Lung (tissue), 12 donors: ENCODE results near the gene RGN. TPM values are rescaled to one million over a fixed set of nuclear protein-coding genes. Genes with fewer than 3 reads are reported as not detected.

ENCODE experiments used
- ATAC-seq: fragments of 200-7000 bp; cut with Tn5 transposase; one replicate; pipeline ENCODE4 v1.9.1; 2020; ENCODE audit warnings: moderate number of reproducible peaks; ENCODE audit not compliant: insufficient read depth, low FRiP score
- DNase-seq, 3 donors: peaks; one replicate each; pipeline ENCODE4 v3.0.0-alpha.2; 2013 to 2017
- H3K27ac ChIP-seq, 2 donors: one replicate each; pipeline ENCODE4 v1.5.1; 2013; ENCODE audit warnings: mild to moderate bottlenecking in 2 of 2, moderate library complexity in 2 of 2, control low read depth in 1 of 2, inconsistent platforms in 1 of 2, low read depth in 1 of 2, low read length in 1 of 2
- H3K27me3 ChIP-seq, 3 donors: one replicate each; pipeline ENCODE4 v1.5.1; 2013; ENCODE audit warnings: low read length in 2 of 3; ENCODE audit not compliant: control insufficient read depth in 3 of 3, insufficient read depth in 3 of 3
- H3K36me3 ChIP-seq, 4 donors: one replicate each; pipeline ENCODE4 v1.5.1; 2013; ENCODE audit warnings: low read length in 4 of 4, mild to moderate bottlenecking in 1 of 4, moderate library complexity in 1 of 4; ENCODE audit not compliant: control insufficient read depth in 4 of 4, insufficient read depth in 4 of 4
- H3K4me1 ChIP-seq, 5 donors: one replicate each; pipeline ENCODE4 v1.5.1; 2013; ENCODE audit warnings: low read length in 5 of 5, mild to moderate bottlenecking in 2 of 5, moderate library complexity in 1 of 5; ENCODE audit not compliant: control insufficient read depth in 5 of 5, insufficient read depth in 5 of 5
- H3K4me3 ChIP-seq: one replicate; pipeline ENCODE4 v1.5.1; 2013; ENCODE audit warnings: mild to moderate bottlenecking, control low read depth, moderate library complexity
- H3K9ac ChIP-seq, 2 donors: one replicate each; pipeline ENCODE4 v1.5.1; 2013; ENCODE audit warnings: low read length in 2 of 2, control low read depth in 1 of 2; ENCODE audit not compliant: insufficient read depth in 1 of 2
- H3K9me3 ChIP-seq, 4 donors: one replicate each; pipeline ENCODE4 v1.5.1; 2013; ENCODE audit warnings: low read length in 3 of 4, mild to moderate bottlenecking in 1 of 4, moderate library complexity in 1 of 4; ENCODE audit not compliant: control insufficient read depth in 4 of 4, insufficient read depth in 3 of 4
- CTCF ChIP-seq: IDR thresholded peaks from 2 replicates; pipeline ENCODE4 v1.5.1; 2012; ENCODE audit warnings: mild to moderate bottlenecking; ENCODE audit errors: control extremely low read depth, extremely low read depth
- WGBS, 2 donors: extraction: QIAGEN DNeasy Blood & Tissue Kit; methylation state at CpG; one replicate each; pipeline ENCODE4 v1.1.7; 2013; 5-methylcytosine and 5-hydroxymethylcytosine counted together
- polyA plus RNA-seq, 2 donors: library from polyadenylated mRNA; stranded (reverse); fragments of 200-250 nt; gene quantifications; one replicate each; pipeline ENCODE4 v1.2.1, GENCODE V29; 2013
- total RNA-seq, 2 donors: library from RNA; depleted of rRNA in 1 of 2; stranded (reverse); fragments of >200 nt in 1 of 2; gene quantifications; one replicate each; pipeline ENCODE4 v1.2.1, GENCODE V29; 2014 to 2021
- donor health status: control.
- donor health status: control.
- donor health status: Bipolar disorder and iron deficiency.
- donor health status: healthy.
- donor health status: DM: yes; HTN: yes; CAD: no.

The RGN gene
- total and polyA plus RNA-seq, 4 donors, result 4.1 to 15.8 (median 10.9) TPM

DNA sequence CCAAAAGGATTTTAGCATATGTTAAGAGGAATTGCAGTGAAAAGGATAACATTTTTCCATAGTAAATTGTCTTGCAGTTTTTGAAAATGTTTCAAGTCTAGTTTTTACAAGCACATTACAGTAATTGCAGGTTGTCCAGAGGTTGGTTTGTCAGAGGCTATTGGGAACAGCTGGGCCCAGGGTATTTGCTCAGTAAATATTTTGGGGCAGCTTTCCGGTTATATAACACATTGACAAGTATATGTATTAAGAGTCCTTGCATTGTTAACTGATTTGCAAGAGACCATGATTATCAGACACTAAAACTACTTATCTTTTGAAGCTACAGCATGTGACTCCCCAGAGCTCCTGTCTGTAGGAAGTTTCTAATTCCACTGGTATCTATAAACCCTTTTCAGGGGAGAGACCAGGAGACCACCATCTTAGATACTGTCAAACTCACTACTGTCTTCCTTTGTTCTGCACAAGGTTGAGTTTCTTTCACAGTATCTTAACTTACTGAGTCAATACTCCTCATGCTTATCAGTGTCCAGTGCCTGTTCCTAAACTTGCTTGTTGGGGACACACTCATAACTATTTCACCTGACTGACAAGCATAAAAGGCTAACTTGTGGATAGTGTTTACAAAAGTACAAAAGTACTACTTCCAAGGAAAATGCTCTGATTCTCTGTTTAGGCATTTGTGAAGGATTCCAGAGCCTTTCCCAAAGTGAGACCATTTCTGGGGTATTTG lies 18.9 kb upstream of the RGN start:
- DNase-seq (no peak), ATAC-seq (no peak)
- H3K27ac ChIP-seq, result no peak overlapping the region
- no peak overlapping the region for H3K4me3 ChIP-seq
- peaks cover 2 to 64% (median 33%) of the 10 kb centered on the region in 3 donors for H3K27me3 ChIP-seq
- no peak for TF ChIP-seq CTCF
- WGBS, 2 donors, result 55 to 77% methylated on average over 1 of the region's 1 CpG
- H3K9me3 ChIP-seq, result no peaks in the 10 kb centered on the region
- peaks cover 0 to 1% (median 0%) of the 10 kb centered on the region in 5 donors for H3K4me1 ChIP-seq
- H3K36me3 ChIP-seq, result no peaks in the 10 kb centered on the region
- H3K9ac ChIP-seq, result no peak overlapping the region

DNA sequence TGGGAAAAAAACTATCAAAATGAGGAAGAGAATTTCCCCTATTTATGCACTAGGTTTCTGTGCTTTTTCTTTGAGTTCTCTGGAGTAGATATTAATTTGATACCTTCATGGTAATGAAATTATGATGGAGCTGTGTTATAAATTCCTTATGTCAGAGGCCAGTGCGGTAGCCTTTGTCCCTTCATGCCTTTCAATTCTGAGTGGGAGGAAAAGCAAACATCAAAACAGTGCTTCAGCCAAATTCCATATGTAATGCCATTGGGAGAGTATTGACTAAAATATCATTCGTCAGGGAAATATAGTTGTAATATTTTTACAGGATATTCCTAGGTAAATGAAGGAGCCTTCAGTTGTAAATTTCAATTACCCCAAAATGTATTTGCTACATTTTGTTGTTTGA lies 17.5 kb upstream of the RGN start:
- H3K4me3 ChIP-seq, result no peak overlapping the region
- no peak overlapping the region for H3K9ac ChIP-seq
- DNase-seq, result no peak
- peaks cover 0 to 1% (median 0%) of the 10 kb centered on the region in 5 donors for H3K4me1 ChIP-seq
- H3K27me3 ChIP-seq, result peaks cover 2 to 64% (median 32%) of the 10 kb centered on the region in 3 donors
- TF ChIP-seq CTCF, result no peak
- 75 to 87% methylated on average over 2 of the region's 2 CpGs for WGBS, 2 donors
- H3K27ac ChIP-seq, result no peak overlapping the region
- no peaks in the 10 kb centered on the region for H3K9me3 ChIP-seq
- H3K36me3 ChIP-seq, result no peaks in the 10 kb centered on the region
- ATAC-seq, result no peak

DNA sequence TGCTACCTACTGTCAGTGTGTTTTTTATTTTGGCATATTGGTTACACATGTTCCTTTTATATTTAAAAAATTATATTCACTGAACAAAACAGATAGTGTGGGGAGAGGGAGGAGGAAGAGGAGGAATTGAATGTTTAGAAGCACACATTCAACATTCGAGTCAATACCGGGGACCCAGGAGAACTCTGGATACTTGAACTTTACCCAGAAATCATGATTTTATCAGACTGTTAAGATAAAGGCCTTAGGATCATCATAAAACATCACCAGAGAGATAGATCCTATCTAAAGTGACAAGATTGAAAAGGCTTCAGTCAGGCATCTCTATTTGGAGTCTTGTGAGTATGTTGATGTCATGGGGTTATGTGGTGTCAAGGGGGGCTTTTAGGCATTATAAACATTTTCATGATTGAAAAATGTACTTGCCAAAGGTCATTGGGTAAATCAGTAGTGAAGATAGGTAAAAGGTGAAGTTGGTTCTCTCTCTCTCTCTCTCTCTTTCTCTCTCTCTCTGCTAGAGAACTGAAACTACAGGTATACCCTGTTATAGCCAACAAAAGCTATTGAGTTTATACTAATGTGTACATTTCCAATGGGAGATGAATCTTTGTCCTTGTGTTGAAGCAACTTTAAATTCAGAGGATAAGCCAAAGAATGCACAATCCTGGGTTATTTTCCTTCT lies 16.9 kb upstream of the RGN start:
- Histone ChIP-seq H3K36me3 (no peaks in the 10 kb centered on the region), H3K9me3 (no peaks in the 10 kb centered on the region), H3K4me3 (no peak overlapping the region), H3K4me1 (peaks cover 0 to 1% (median 0%) of the 10 kb centered on the region in 5 donors), H3K9ac (no peak overlapping the region), H3K27me3 (peaks cover 2 to 66% (median 26%) of the 10 kb centered on the region in 3 donors), H3K27ac (no peak overlapping the region)
- DNase-seq (no peak), ATAC-seq (no peak)
- WGBS, 2 donors, result 76 to 81% methylated on average over 2 of the region's 2 CpGs
- no peak for TF ChIP-seq CTCF
